ENCODE data around the gene ZNF800.

The ZNF800 gene

DNA sequence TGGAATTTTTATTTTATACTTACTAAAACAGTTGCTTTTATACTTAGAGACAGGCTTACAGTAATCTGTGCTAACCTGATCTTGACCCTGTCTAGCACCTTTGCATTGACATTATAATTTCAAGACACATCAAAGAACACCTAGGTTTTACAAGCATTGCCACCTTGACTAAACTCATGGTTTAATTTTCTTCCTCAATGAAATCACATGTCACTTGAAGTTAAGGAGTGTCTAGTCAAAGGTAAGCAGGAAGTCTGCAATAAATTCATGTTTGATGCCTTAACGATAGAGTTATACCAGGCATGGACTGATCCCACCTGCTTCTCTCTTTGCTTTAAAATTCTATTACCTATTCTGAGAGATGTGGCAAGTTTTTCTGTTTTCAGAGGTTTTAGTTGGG lies 62.4 kb downstream of the ZNF800 start:
- Histone ChIP-seq H3K9me3 (ENCODE audit: control insufficient read depth in 1 of 2, low read length in 2 of 2) (no peaks in the 10 kb centered on the region), H3K36me3 (ENCODE audit: control insufficient read depth in 1 of 2, insufficient read depth in 2 of 2, low read length in 2 of 2) (no peaks in the 10 kb centered on the region), H3K4me3 (ENCODE audit: low read depth in 1 of 2, low read length in 2 of 2) (no peak overlapping the region), H3K9ac (ENCODE audit: low read depth in 1 of 2, low read length in 2 of 2) (no peak overlapping the region), H3K27ac (ENCODE audit: low read depth, low read length) (no peak overlapping the region), H3K4me1 (ENCODE audit: control insufficient read depth in 1 of 2, insufficient read depth in 2 of 2, low read length in 2 of 2) (no peaks in the 10 kb centered on the region), H3K27me3 (ENCODE audit: control insufficient read depth in 1 of 2, insufficient read depth in 2 of 2, low read length in 2 of 2) (peaks cover 0 to 4% of the 10 kb centered on the region in 2 donors)

DNA sequence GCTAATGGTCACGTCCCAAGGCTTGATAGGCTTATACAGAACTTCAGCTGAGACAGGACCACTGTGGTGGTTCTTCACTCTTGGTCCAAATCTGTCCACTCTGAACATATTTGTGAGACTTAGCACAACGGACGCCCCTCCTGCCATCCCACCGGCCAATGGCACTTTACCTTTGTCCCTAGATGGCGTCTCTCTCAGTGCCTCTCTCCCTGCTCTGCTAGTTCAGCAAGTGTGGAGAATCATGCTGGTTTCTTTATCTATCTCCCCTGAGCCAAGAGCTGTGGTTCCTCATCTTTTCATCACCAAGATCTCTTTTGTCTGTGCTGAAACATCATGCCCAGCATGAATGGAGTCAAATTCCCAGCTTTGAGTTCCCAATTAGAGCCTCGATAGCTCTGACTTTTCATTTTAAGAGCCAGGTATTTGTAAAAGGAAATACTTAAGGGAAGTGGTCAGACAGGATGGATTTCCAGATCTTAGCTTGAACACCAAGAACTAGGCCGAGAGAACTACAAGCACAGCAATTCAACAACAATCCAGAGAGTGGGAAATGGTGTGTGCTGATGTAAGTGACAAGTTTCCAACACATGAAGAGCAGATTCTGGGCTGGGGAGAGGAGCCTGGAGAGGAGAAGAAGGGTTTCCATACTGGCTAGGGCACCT lies 69.5 kb downstream of the ZNF800 start:
- no peaks in the 10 kb centered on the region for H3K4me1 ChIP-seq (ENCODE audit: control insufficient read depth in 1 of 2, insufficient read depth in 2 of 2, low read length in 2 of 2)
- no peak overlapping the region for H3K4me3 ChIP-seq (ENCODE audit: low read depth in 1 of 2, low read length in 2 of 2)
- H3K27ac ChIP-seq (ENCODE audit: low read depth, low read length): no peak overlapping the region
- H3K36me3 ChIP-seq (ENCODE audit: control insufficient read depth in 1 of 2, insufficient read depth in 2 of 2, low read length in 2 of 2): no peaks in the 10 kb centered on the region
- H3K27me3 ChIP-seq (ENCODE audit: control insufficient read depth in 1 of 2, insufficient read depth in 2 of 2, low read length in 2 of 2): peaks cover 0 to 4% of the 10 kb centered on the region in 2 donors
- H3K9ac ChIP-seq (ENCODE audit: low read depth in 1 of 2, low read length in 2 of 2): no peak overlapping the region
- no peaks in the 10 kb centered on the region for H3K9me3 ChIP-seq (ENCODE audit: control insufficient read depth in 1 of 2, low read length in 2 of 2)

DNA sequence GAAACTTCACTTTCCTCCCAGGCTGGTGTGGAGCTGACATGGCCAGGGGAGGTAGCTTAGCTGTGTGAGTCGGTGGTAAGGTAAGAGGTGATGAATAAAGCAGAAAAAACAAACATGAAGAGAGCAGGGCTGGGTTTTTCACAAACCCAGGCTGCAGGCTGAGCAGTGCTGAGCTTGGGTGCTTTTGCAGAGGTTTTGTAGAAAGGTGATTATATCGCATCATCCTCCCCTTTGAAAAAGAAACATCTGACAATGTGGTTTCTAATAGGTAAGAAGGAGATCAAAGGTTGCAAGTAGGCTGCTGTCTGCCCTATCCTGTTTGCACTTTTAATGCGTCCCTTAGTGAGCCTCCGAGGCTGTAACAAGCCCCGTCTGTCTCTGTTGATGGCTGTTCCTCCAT lies 70.2 kb downstream of the ZNF800 start:
- Histone ChIP-seq H3K9ac (ENCODE audit: low read depth in 1 of 2, low read length in 2 of 2) (no peak overlapping the region), H3K27ac (ENCODE audit: low read depth, low read length) (no peak overlapping the region), H3K27me3 (ENCODE audit: control insufficient read depth in 1 of 2, insufficient read depth in 2 of 2, low read length in 2 of 2) (peaks cover 0 to 4% of the 10 kb centered on the region in 2 donors), H3K4me1 (ENCODE audit: control insufficient read depth in 1 of 2, insufficient read depth in 2 of 2, low read length in 2 of 2) (no peaks in the 10 kb centered on the region), H3K9me3 (ENCODE audit: control insufficient read depth in 1 of 2, low read length in 2 of 2) (no peaks in the 10 kb centered on the region), H3K36me3 (ENCODE audit: control insufficient read depth in 1 of 2, insufficient read depth in 2 of 2, low read length in 2 of 2) (no peaks in the 10 kb centered on the region), H3K4me3 (ENCODE audit: low read depth in 1 of 2, low read length in 2 of 2) (no peak overlapping the region)

DNA sequence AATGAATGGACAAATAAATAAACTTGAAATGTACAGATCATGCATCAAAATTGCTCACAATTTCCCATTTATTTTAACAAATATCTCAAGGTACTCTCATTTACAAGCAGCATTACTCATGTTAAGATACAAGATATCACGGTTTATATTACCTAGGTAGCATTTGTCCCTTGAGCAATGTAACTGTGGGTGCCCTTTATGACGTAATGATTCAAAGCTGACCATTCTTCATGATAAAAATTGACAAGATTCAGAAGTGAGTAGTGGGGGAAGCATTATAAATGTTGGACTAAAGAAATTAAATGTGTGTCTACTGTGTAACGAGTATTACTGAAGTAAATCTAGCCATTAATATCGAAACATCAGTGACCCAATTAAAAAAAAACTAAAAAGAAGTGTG lies 71.5 kb downstream of the ZNF800 start:
- no peaks in the 10 kb centered on the region for H3K4me1 ChIP-seq (ENCODE audit: control insufficient read depth in 1 of 2, insufficient read depth in 2 of 2, low read length in 2 of 2)
- H3K27ac ChIP-seq (ENCODE audit: low read depth, low read length): no peak overlapping the region
- no peaks in the 10 kb centered on the region for H3K27me3 ChIP-seq (ENCODE audit: control insufficient read depth in 1 of 2, insufficient read depth in 2 of 2, low read length in 2 of 2)
- no peaks in the 10 kb centered on the region for H3K36me3 ChIP-seq (ENCODE audit: control insufficient read depth in 1 of 2, insufficient read depth in 2 of 2, low read length in 2 of 2)
- H3K9me3 ChIP-seq (ENCODE audit: control insufficient read depth in 1 of 2, low read length in 2 of 2): no peaks in the 10 kb centered on the region
- no peak overlapping the region for H3K4me3 ChIP-seq (ENCODE audit: low read depth in 1 of 2, low read length in 2 of 2)
- no peak overlapping the region for H3K9ac ChIP-seq (ENCODE audit: low read depth in 1 of 2, low read length in 2 of 2)
